Esophagus muscularis mucosa (tissue), 4 donors: ENCODE data around the gene NAPG. TPM values are rescaled to one million over a fixed set of nuclear protein-coding genes. Genes with fewer than 3 reads are reported as not detected.
"Not testable (repeated sequence)": the region's sequence is repeated elsewhere in the genome, so short reads cannot be mapped to it uniquely, and the experiment has no call there.

Experiments
- DNase-seq: peaks from one replicate; pipeline ENCODE4 v3.0.0-alpha.2; 2017; ENCODE audit errors: extremely low spot score
- H3K27ac ChIP-seq, 4 donors: fragments of 200-600 bp; sonication (generic); replicated peaks in 1 of 4; 1 replicate in 3 of 4; 2 replicates in 1 of 4; pipeline ENCODE4 v1.5.1; 2016 to 2019; ENCODE audit warnings: mild to moderate bottlenecking in 1 of 4
- H3K27me3 ChIP-seq, 4 donors: fragments of 200-600 bp; sonication (generic); one replicate each; pipeline versions ENCODE4 v1.5.1 to v1.6.0; 2016 to 2019
- H3K36me3 ChIP-seq, 4 donors: fragments of 200-600 bp; sonication (generic); one replicate each; pipeline ENCODE4 v1.5.1; 2016 to 2019
- H3K4me1 ChIP-seq, 4 donors: fragments of 200-600 bp; sonication (generic); one replicate each; pipeline ENCODE4 v1.5.1; 2016 to 2019
- H3K4me3 ChIP-seq, 4 donors: fragments of 200-600 bp; sonication (generic); 1 replicate in 2 of 4; 2 replicates in 2 of 4; pipeline ENCODE4 v1.5.1; 2016 to 2019; ENCODE audit warnings: mild to moderate bottlenecking in 4 of 4, moderate library complexity in 1 of 4
- H3K9me3 ChIP-seq, 4 donors: fragments of 200-600 bp; sonication (generic); 1 replicate in 3 of 4; 2 replicates in 1 of 4; pipeline ENCODE4 v1.5.1; 2016 to 2019
- CTCF ChIP-seq, 3 experiments: fragments of 200-600 bp in 2 of 3; fragments of 450-650 bp in 1 of 3; sonication (generic) in 2 of 3; IDR thresholded peaks; one replicate each; pipeline ENCODE4 v1.5.1; 2017 to 2019; ENCODE audit warnings: antibody characterized with exemption in 3 of 3, mild to moderate bottlenecking in 2 of 3, moderate library complexity in 1 of 3
- EP300 ChIP-seq: sonication (generic); formaldehyde crosslinking; IDR thresholded peaks from one replicate; pipeline ENCODE4 v1.6.1; 2017; ENCODE audit warnings: antibody characterized with exemption
- POLR2A ChIP-seq: fragments of 450-650 bp; IDR thresholded peaks from one replicate; pipeline ENCODE4 v1.6.1; 2017; ENCODE audit warnings: antibody characterized with exemption, moderate library complexity, mild to moderate bottlenecking, low read depth
- POLR2AphosphoS5 ChIP-seq, 2 donors: sonication (generic); formaldehyde crosslinking; IDR thresholded peaks; one replicate each; pipeline ENCODE4 v1.6.1; 2017; ENCODE audit warnings: antibody characterized with exemption in 2 of 2
- WGBS: methylation state at CpG from one replicate; pipeline ENCODE4 v1.1.5; 2018; 5-methylcytosine and 5-hydroxymethylcytosine counted together
- intact Hi-C: fragments of 100-400 bp; cut with DNase I; formaldehyde crosslinking; loops from one replicate; pipeline ENCODE4 v1.15.1; 2023
- total RNA-seq, 4 donors: library from RNA; depleted of rRNA; stranded (reverse); fragments of >200 nt; gene quantifications; one replicate each; pipeline versions ENCODE4 v1.1.0 to v1.2.1, GENCODE V29; 2016

The NAPG gene
- total RNA-seq, 4 donors from 2014 or later = 32.1 to 39.5 (median 34.7) TPM

GRCh38 chr18:10563886-10564285, 38.1 kb downstream of the NAPG start:
- peaks cover 0 to under 1% (median 0%) of the 10 kb centered on the region in 4 donors for H3K36me3 ChIP-seq
- H3K4me1 ChIP-seq = peaks cover 8 to 24% (median 12%) of the 10 kb centered on the region in 4 donors
- intact Hi-C loops = loop anchor here (5.0 kb wide), 2 partner anchors 588 to 988 kb away; no protein-coding TSS in a partner anchor
- H3K4me3 ChIP-seq = no peak overlapping the region
- DNase-seq = no peak
- WGBS = 73% methylated on average over 3 of the region's 9 CpGs
- no peaks in the 10 kb centered on the region for H3K27me3 ChIP-seq
- TF ChIP-seq POLR2A (no peak), POLR2AphosphoS5 (IDR thresholded peaks at IDR 0.05) (no peak), EP300 (no peak), CTCF (IDR thresholded peaks at IDR 0.05) (no peak)
- H3K9me3 ChIP-seq = no peaks in the 10 kb centered on the region
- no peak overlapping the region for H3K27ac ChIP-seq

DNA sequence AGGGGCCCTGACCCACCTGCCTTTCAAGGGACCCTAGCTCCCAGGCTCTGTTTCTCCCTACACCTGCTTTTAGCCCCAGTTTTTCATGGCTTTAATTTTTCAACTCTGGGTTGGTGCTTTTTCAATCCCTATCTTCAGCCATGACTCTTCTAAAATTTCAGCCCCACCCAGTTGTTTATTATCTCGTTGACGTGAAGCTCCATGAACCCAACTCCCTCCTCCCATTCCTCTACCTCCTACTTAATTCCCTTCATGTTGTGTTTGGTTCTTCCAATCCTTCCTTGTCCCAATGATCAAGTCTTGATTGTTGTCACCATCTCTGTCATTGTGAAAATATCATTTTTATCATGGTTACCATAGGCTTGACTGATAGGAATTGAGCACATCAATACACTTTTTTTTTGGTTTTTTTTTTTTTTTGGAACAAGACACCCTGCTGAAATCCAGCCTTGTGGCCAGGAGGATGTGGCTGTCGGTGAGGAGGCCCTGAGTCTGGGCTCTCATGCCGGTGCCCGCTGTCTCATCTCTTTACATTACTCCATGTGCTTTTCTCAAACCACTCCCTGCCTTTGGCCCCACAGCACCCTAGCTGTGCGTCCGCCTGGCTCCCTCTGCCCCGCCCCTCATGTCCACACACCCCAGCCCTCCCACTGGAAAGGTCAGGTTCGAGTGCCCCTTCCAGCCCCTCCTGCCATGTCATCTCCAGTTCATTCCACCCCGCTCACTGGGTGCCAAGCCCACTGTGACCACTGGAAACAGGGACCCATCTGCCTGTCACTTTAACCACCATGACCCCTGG, 39.3 kb downstream of the NAPG start:
- WGBS = 89% methylated on average over 10 of the region's 10 CpGs
- peaks cover 4 to 16% (median 7%) of the 10 kb centered on the region in 4 donors for H3K4me1 ChIP-seq
- no peaks in the 10 kb centered on the region for H3K27me3 ChIP-seq
- no peaks in the 10 kb centered on the region for H3K36me3 ChIP-seq
- no peaks in the 10 kb centered on the region for H3K9me3 ChIP-seq
- H3K4me3 ChIP-seq = no peak overlapping the region
- DNase-seq = no peak
- intact Hi-C loops = loop anchor here (5.0 kb wide), 2 partner anchors 587 to 987 kb away; no protein-coding TSS in a partner anchor
- TF ChIP-seq POLR2A (no peak), POLR2AphosphoS5 (IDR thresholded peaks at IDR 0.05) (no peak), EP300 (no peak), CTCF (IDR thresholded peaks at IDR 0.05) (no peak)
- no peak overlapping the region for H3K27ac ChIP-seq

- no peaks in the 10 kb centered on the region for H3K27me3 ChIP-seq
- intact Hi-C loops = no loop called here
- WGBS = 98% methylated on average over 5 of the region's 5 CpGs
Measured at GRCh38 chr18:10565835-10566234, 40.0 kb downstream of the NAPG start.

GRCh38 chr18:10566390-10566789, 40.6 kb downstream of the NAPG start:
- Histone ChIP-seq H3K4me1 (peaks cover 0 to 10% (median 1%) of the 10 kb centered on the region in 4 donors), H3K27me3 (no peaks in the 10 kb centered on the region), H3K27ac (no peak overlapping the region), H3K36me3 (no peaks in the 10 kb centered on the region), H3K9me3 (no peaks in the 10 kb centered on the region), H3K4me3 (no peak overlapping the region)
- DNase-seq = no peak
- intact Hi-C loops = no loop called here
- WGBS = 88% methylated on average over 3 of the region's 3 CpGs
- TF ChIP-seq EP300 = no peak
- no peak for TF ChIP-seq POLR2A
- no peak for TF ChIP-seq POLR2AphosphoS5 (IDR thresholded peaks at IDR 0.05)
- TF ChIP-seq CTCF (IDR thresholded peaks at IDR 0.05) = no peak

More at GRCh38 chr18:10565835-10566234, 40.0 kb downstream of the NAPG start:
- DNase-seq = peak; percentile 70
- H3K9me3 ChIP-seq = no peaks in the 10 kb centered on the region
- H3K4me1 ChIP-seq = peaks cover 0 to 10% (median 2%) of the 10 kb centered on the region in 4 donors
- TF ChIP-seq EP300 (no peak), POLR2A (no peak), CTCF (IDR thresholded peaks at IDR 0.05) (no peak), POLR2AphosphoS5 (IDR thresholded peaks at IDR 0.05) (no peak)
- H3K27ac ChIP-seq = no peak overlapping the region
- no peak overlapping the region for H3K4me3 ChIP-seq
- H3K36me3 ChIP-seq = no peaks in the 10 kb centered on the region

- H3K4me1 ChIP-seq, H3K9me3 ChIP-seq, H3K27me3 ChIP-seq, H3K4me3 ChIP-seq, DNase-seq, intact Hi-C loops, H3K27ac ChIP-seq, H3K36me3 ChIP-seq: not testable (repeated sequence)
- WGBS = 86% methylated on average over 5 of the region's 5 CpGs
Measured at GRCh38 chr18:10569941-10570340, 44.1 kb downstream of the NAPG start.
